NT2/D1 (cell line): ENCODE results near the gene GABBR2.

Experiments
- SUZ12 ChIP-seq: IDR thresholded peaks from 2 replicates; pipeline ENCODE4 v1.6.1; 2011; ENCODE audit not compliant: insufficient read length, insufficient read depth; ENCODE audit errors: extremely low read depth
- YY1 ChIP-seq: IDR thresholded peaks from 2 replicates; pipeline ENCODE4 v1.6.1; 2011; ENCODE audit not compliant: insufficient read length, insufficient read depth
- ZNF274 ChIP-seq: IDR thresholded peaks from 2 replicates; pipeline ENCODE4 v1.6.1; 2011; ENCODE audit warnings: mild to moderate bottlenecking, low read depth, low read length

DNA sequence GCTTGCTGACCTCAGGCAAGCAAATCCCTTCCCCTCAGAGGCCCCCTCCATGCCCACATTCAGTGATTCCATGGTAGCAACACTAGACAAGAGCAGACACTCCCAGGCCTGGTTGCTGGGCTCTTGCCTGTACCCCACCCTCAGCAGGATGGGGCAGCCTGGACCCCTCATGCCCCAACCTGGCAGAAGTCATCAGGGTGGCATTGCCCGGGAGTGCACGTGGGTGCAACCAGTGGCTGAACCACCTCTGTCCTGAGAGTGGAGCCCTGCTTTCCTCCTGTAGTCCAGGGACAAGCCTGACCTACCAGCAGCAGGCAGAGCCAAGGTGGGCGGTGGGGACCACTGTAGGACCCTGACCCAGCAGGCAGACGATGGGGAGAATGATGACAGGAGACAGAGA is 387.5 kb downstream of the GABBR2 start:
- TF ChIP-seq SUZ12 = no peak
- no peak for TF ChIP-seq ZNF274
- no peak for TF ChIP-seq YY1
